OCI-LY3 (cell line): Measurements from ENCODE around the gene KCTD5.
"Not testable (repeated sequence)": the region's sequence is repeated elsewhere in the genome, so short reads cannot be mapped to it uniquely, and the experiment has no call there.

ENCODE experiments used
- H2AFZ ChIP-seq: fragments of 200-600, 300-600 bp; shearing (Covaris generic); 2 replicates; pipeline ENCODE4 v1.6.0; 2014; ENCODE audit warnings: antibody characterized with exemption, low read depth, low read length
- H3K27ac ChIP-seq: fragments of 200-600, 300-600 bp; sonication (generic); 2 replicates; pipeline ENCODE4 v1.5.1; 2014; ENCODE audit warnings: mild to moderate bottlenecking, low read length, moderate library complexity, mixed read lengths
- H3K27me3 ChIP-seq: fragments of 200-600, 300-600 bp; sonication (generic); 2 replicates; pipeline ENCODE4 v1.6.1; 2014; ENCODE audit warnings: low read depth, low read length, mixed read lengths
- H3K36me3 ChIP-seq: fragments of 200-600, 300-600 bp; sonication (generic); replicated peaks from 2 replicates; pipeline ENCODE3; 2014; ENCODE audit warnings: low read depth, low read length, mixed read lengths
- H3K4me1 ChIP-seq: fragments of 300-600, 200-600 bp; sonication (generic); 2 replicates; pipeline ENCODE4 v1.6.1; 2014; ENCODE audit warnings: low read length, mixed read lengths
- H3K4me2 ChIP-seq: fragments of 200-600, 300-600 bp; sonication (generic); 2 replicates; pipeline ENCODE4 v1.6.1; 2014; ENCODE audit warnings: low read length, mixed read lengths
- H3K4me3 ChIP-seq: fragments of 300-600, 200-600 bp; sonication (generic); 2 replicates; pipeline ENCODE4 v1.5.1; 2014; ENCODE audit warnings: antibody characterized with exemption, mild to moderate bottlenecking, low read length, moderate library complexity
- H3K79me2 ChIP-seq: fragments of 300-600, 200-600 bp; shearing (Covaris generic); 2 replicates; pipeline ENCODE4 v1.6.1; 2014; ENCODE audit warnings: mild to moderate bottlenecking, low read length, mixed read lengths
- H3K9ac ChIP-seq: fragments of 300-600, 200-600 bp; shearing (Covaris generic); 2 replicates; pipeline ENCODE4 v1.6.0; 2014; ENCODE audit warnings: mild to moderate bottlenecking, low read length, moderate library complexity
- H3K9me3 ChIP-seq: fragments of 200-600, 300-600 bp; shearing (Covaris generic); 2 replicates; pipeline ENCODE4 v1.6.1; 2014; ENCODE audit warnings: low read length, mixed read lengths; ENCODE audit not compliant: insufficient read depth
- H4K20me1 ChIP-seq: fragments of 200-600, 300-600 bp; sonication (generic); 2 replicates; pipeline ENCODE4 v1.6.1; 2016; ENCODE audit warnings: low read length, mixed read lengths; ENCODE audit not compliant: insufficient read depth
- EZH2phosphoT487 ChIP-seq: fragments of 200-600 bp; shearing (Covaris generic); IDR thresholded peaks from 2 replicates; pipeline ENCODE4 v1.6.1; 2018; ENCODE audit warnings: antibody characterized with exemption, mixed run types, low read depth
- TF ChIP-seq, protein P1 (sequence below): fragments of 200-600, 300-600 bp; sonication (generic); IDR thresholded peaks from 2 replicates; pipeline ENCODE4 v1.5.1; 2014; ENCODE audit warnings: antibody characterized with exemption, low read length, low read depth

Gene KCTD5

DNA sequence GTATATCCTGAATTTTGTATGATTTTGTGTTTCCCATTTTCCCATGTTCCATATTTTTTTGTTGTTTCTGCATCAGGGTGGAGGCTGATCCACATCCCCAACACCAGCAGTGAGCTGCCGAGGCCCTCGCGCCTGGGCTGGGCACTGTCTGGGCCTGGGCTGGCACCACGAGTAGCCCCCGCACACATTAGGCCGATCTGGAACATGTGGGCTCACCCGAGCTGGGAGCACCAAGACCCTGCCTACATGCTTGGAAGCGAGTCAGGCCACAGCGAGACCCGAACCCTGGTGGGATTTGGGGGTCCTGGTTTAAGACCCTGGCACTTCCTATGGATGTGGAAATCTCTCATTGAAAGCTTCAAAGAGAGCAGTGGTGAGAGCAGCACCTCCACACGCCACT, 8.5 kb downstream of the KCTD5 start:
- TF ChIP-seq, protein P1, sequence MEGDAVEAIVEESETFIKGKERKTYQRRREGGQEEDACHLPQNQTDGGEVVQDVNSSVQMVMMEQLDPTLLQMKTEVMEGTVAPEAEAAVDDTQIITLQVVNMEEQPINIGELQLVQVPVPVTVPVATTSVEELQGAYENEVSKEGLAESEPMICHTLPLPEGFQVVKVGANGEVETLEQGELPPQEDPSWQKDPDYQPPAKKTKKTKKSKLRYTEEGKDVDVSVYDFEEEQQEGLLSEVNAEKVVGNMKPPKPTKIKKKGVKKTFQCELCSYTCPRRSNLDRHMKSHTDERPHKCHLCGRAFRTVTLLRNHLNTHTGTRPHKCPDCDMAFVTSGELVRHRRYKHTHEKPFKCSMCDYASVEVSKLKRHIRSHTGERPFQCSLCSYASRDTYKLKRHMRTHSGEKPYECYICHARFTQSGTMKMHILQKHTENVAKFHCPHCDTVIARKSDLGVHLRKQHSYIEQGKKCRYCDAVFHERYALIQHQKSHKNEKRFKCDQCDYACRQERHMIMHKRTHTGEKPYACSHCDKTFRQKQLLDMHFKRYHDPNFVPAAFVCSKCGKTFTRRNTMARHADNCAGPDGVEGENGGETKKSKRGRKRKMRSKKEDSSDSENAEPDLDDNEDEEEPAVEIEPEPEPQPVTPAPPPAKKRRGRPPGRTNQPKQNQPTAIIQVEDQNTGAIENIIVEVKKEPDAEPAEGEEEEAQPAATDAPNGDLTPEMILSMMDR: no peak
- no peak for TF ChIP-seq EZH2phosphoT487
- no peak overlapping the region for H3K9ac ChIP-seq
- H3K4me3 ChIP-seq: no peak overlapping the region
- peaks cover 59% of the 10 kb centered on the region for H3K79me2 ChIP-seq
- H3K4me1 ChIP-seq: peaks cover 22% of the 10 kb centered on the region
- H4K20me1 ChIP-seq: peaks cover 50% of the 10 kb centered on the region
- H2AFZ ChIP-seq: no peak overlapping the region
- no peak overlapping the region for H3K27ac ChIP-seq
- H3K27me3 ChIP-seq: no peaks in the 10 kb centered on the region
- H3K9me3 ChIP-seq: no peaks in the 10 kb centered on the region
- no peak overlapping the region for H3K4me2 ChIP-seq
- H3K36me3 ChIP-seq: peaks cover 24% of the 10 kb centered on the region

GRCh38 chr16:2691491-2692248, 9.3 kb downstream of the KCTD5 start:
- Histone ChIP-seq H3K9me3 (no peaks in the 10 kb centered on the region), H3K27me3 (no peaks in the 10 kb centered on the region), H4K20me1 (peaks cover 50% of the 10 kb centered on the region), H3K27ac (no peak overlapping the region), H3K4me3 (no peak overlapping the region), H3K79me2 (peaks cover 57% of the 10 kb centered on the region), H3K4me1 (peaks cover 22% of the 10 kb centered on the region), H3K9ac (no peak overlapping the region), H3K36me3 (peaks cover 24% of the 10 kb centered on the region), H2AFZ (no peak overlapping the region), H3K4me2 (no peak overlapping the region)
- TF ChIP-seq EZH2phosphoT487: no peak
- TF ChIP-seq, protein P1: no peak

- Histone ChIP-seq H3K36me3 (peaks cover 24% of the 10 kb centered on the region), H3K27me3 (no peaks in the 10 kb centered on the region), H4K20me1 (peaks cover 44% of the 10 kb centered on the region), H3K27ac (no peak overlapping the region), H3K4me3 (no peak overlapping the region), H3K9me3 (no peaks in the 10 kb centered on the region), H3K79me2 (peaks cover 50% of the 10 kb centered on the region), H3K9ac (no peak overlapping the region), H2AFZ (no peak overlapping the region), H3K4me1 (peaks cover 14% of the 10 kb centered on the region), H3K4me2 (no peak overlapping the region)
- TF ChIP-seq, protein P1: no peak
- no peak for TF ChIP-seq EZH2phosphoT487
Measured at GRCh38 chr16:2692251-2692947, 10.1 kb downstream of the KCTD5 start.

GRCh38 chr16:2692948-2693651, 10.8 kb downstream of the KCTD5 start:
- H3K4me1 ChIP-seq: peaks cover 8% of the 10 kb centered on the region; the same call in 1 of the 2 replicates
- TF ChIP-seq EZH2phosphoT487: no peak
- TF ChIP-seq, protein P1: no peak
- H4K20me1 ChIP-seq: peaks cover 43% of the 10 kb centered on the region
- H3K4me2 ChIP-seq: no peak overlapping the region
- peaks cover 43% of the 10 kb centered on the region for H3K79me2 ChIP-seq
- H2AFZ ChIP-seq: no peak overlapping the region
- peaks cover 25% of the 10 kb centered on the region for H3K36me3 ChIP-seq
- no peaks in the 10 kb centered on the region for H3K27me3 ChIP-seq
- no peak overlapping the region for H3K9ac ChIP-seq
- H3K4me3 ChIP-seq: no peak overlapping the region
- H3K9me3 ChIP-seq: no peaks in the 10 kb centered on the region
- no peak overlapping the region for H3K27ac ChIP-seq

DNA sequence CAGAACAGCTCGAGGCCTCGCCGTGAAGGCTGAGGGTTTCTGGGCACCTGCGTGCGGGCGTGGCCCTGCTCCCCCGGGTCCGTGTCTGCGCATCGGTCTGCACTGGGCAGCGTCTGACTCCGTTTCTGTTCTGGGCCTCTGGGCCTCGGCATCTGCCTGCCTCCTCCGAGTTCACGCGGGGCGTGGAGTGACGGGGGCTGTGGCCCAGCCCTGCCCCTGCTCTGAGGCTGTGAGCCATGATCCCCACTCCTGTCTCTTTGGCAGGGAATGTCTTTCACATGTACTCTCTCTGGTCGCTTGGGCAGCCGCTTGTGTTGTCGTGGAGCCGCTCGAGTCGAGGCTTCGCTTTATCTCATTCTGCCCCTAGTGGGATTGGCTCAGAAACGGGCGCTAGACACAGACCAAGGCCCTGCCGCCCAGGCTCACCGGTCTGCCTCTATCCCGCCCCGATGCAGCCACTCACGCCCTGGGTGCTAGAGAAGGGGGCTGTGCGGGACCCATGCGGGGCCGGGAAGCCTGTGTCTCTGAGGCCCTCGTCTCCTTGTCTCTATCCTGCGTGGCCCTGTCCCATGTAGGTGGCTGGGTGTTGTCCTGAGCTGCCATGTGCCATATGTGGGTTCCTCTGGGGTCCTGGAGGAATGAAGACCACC, 14.4 kb downstream of the KCTD5 start:
- H3K36me3 ChIP-seq: peaks cover 29% of the 10 kb centered on the region
- not testable (repeated sequence) for H3K27ac ChIP-seq

More for the DNA sequence above, 14.4 kb downstream of the KCTD5 start:
- H3K9ac ChIP-seq, H3K4me2 ChIP-seq, H3K9me3 ChIP-seq, H3K4me1 ChIP-seq, H3K4me3 ChIP-seq, H2AFZ ChIP-seq, H3K27me3 ChIP-seq: not testable (repeated sequence)
- peaks cover 33% of the 10 kb centered on the region for H4K20me1 ChIP-seq
- H3K79me2 ChIP-seq: peaks cover 18% of the 10 kb centered on the region
